HEK293T (cell line): ENCODE results near the gene LTBP1.

Source experiments
- CTCF ChIA-PET: fragments of 350-600 bp; formaldehyde crosslinking; extraction: SDS; loops from one replicate; lab custom pipeline; 2021; ENCODE audit warnings: antibody characterized with exemption, inconsistent platforms; lab: Yijun Ruan, JAX
- POLR2A ChIA-PET: fragments of 350-600 bp; formaldehyde crosslinking; extraction: SDS; loops from one replicate; lab custom pipeline; 2020; ENCODE audit warnings: antibody characterized with exemption, inconsistent platforms; lab: Yijun Ruan, JAX
- DNase-seq: peaks from one replicate; pipeline ENCODE4 v3.0.0; 2012; ENCODE audit warnings: mixed read lengths; ENCODE audit errors: extremely low spot score
- ARNT ChIP-seq: fragments of 450-650 bp; IDR thresholded peaks from 2 replicates; pipeline ENCODE4 v1.6.1; 2017; ENCODE audit warnings: mild to moderate bottlenecking
- BHLHE40 ChIP-seq: fragments of 450-650 bp; IDR thresholded peaks from 2 replicates; pipeline ENCODE4 v1.6.1; 2016; ENCODE audit warnings: mild to moderate bottlenecking, moderate library complexity, borderline replicate concordance
- CTBP1 ChIP-seq: fragments of 450-650 bp; IDR thresholded peaks from 2 replicates; pipeline ENCODE4 v1.6.1; 2016; ENCODE audit warnings: borderline replicate concordance
- ELF4 ChIP-seq: fragments of 450-650 bp; IDR thresholded peaks from 2 replicates; pipeline ENCODE4 v1.6.1; 2017; ENCODE audit warnings: antibody characterized with exemption
- FOXA1 ChIP-seq: fragments of 450-650 bp; IDR thresholded peaks from 2 replicates; pipeline ENCODE4 v1.6.1; 2016; ENCODE audit warnings: mild to moderate bottlenecking
- FOXK2 ChIP-seq: fragments of 450-650 bp; IDR thresholded peaks from 2 replicates; pipeline ENCODE4 v1.6.1; 2016; ENCODE audit warnings: mild to moderate bottlenecking
- FOXM1 ChIP-seq: fragments of 450-650 bp; IDR thresholded peaks from 2 replicates; pipeline ENCODE4 v1.6.1; 2017; ENCODE audit warnings: mild to moderate bottlenecking, borderline replicate concordance
- HDGF ChIP-seq: fragments of 450-650 bp; IDR thresholded peaks from 2 replicates; pipeline ENCODE4 v1.6.1; 2017; ENCODE audit warnings: antibody characterized with exemption, borderline replicate concordance
- L3MBTL2 ChIP-seq: fragments of 450-650 bp; conservative IDR thresholded peaks from 2 replicates; pipeline ENCODE4 v1.6.1; 2016; ENCODE audit warnings: mild to moderate bottlenecking
- LEF1 ChIP-seq: fragments of 450-650 bp; IDR thresholded peaks from 2 replicates; pipeline ENCODE4 v1.6.1; 2017; ENCODE audit warnings: mild to moderate bottlenecking, borderline replicate concordance
- NFRKB ChIP-seq: fragments of 450-650 bp; IDR thresholded peaks from 2 replicates; pipeline ENCODE4 v1.6.1; 2016; ENCODE audit warnings: mild to moderate bottlenecking, moderate library complexity
- SP1 ChIP-seq: fragments of 450-650 bp; IDR thresholded peaks from 2 replicates; pipeline ENCODE4 v1.6.1; 2017
- SUZ12 ChIP-seq: fragments of 450-650 bp; IDR thresholded peaks from 2 replicates; pipeline ENCODE4 v1.6.1; 2016; ENCODE audit warnings: mild to moderate bottlenecking
- TARDBP ChIP-seq: fragments of 450-650 bp; IDR thresholded peaks from 2 replicates; pipeline ENCODE4 v1.6.1; 2016
- ZNF384 ChIP-seq: fragments of 450-650 bp; IDR thresholded peaks from 2 replicates; pipeline ENCODE4 v1.6.1; 2016
- TF ChIP-seq, protein P1 (sequence below): fragments of 450-650 bp; IDR thresholded peaks from 2 replicates; pipeline ENCODE4 v1.6.1; 2016

The LTBP1 gene

DNA sequence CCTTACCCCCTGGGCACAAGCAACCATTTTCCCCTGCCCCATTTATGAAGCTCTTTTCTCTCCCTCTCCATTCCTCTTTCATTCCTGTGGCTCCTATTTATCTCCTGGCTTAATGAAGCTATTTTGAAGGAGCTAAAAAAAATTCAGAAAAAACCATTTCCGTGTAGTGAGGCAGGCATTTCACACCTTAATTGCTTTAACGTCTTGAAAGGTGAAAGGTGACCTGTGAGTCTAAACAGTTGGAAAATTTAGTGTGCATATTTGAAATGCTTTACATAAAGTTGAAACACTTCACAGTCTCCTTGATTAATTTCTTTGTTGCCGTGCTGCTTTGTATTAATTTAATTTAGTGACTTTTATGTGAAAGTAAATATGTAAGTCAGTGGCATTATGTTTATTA, 83.6 kb downstream of the LTBP1 start:
- CTCF ChIA-PET = no interaction called here
- POLR2A ChIA-PET = no interaction called here
- DNase-seq = no peak
- TF ChIP-seq BHLHE40 = no peak
- TF ChIP-seq CTBP1 = no peak
- TF ChIP-seq FOXM1 = no peak
- TF ChIP-seq NFRKB = no peak
- TF ChIP-seq LEF1 = no peak
- no peak for TF ChIP-seq HDGF
- no peak for TF ChIP-seq TARDBP
- TF ChIP-seq SP1 = no peak
- TF ChIP-seq FOXK2 = no peak
- TF ChIP-seq FOXA1 = no peak
- TF ChIP-seq ELF4 = no peak
- TF ChIP-seq ZNF384 = no peak
- TF ChIP-seq SUZ12 = no peak
- TF ChIP-seq, protein P1, sequence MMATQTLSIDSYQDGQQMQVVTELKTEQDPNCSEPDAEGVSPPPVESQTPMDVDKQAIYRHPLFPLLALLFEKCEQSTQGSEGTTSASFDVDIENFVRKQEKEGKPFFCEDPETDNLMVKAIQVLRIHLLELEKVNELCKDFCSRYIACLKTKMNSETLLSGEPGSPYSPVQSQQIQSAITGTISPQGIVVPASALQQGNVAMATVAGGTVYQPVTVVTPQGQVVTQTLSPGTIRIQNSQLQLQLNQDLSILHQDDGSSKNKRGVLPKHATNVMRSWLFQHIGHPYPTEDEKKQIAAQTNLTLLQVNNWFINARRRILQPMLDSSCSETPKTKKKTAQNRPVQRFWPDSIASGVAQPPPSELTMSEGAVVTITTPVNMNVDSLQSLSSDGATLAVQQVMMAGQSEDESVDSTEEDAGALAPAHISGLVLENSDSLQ = no peak
- no peak for TF ChIP-seq L3MBTL2

DNA sequence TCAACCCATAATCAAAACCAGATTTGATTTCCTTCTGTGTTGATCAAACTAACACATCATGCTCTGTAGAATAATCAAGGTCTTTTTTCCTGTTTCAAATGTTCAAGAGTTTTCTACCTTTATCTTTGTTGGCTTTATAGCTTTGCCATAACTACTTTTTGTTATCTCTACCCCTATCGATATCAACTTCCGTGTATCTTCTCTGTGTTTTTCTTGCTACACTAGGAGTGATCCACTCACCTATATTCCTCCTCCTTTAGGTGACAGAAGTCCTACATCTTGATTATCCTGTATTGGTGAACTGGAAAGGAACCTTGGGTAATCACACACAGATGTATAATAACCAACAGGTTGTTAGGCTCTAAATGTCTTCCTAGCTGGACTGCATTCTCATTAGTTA, 85.5 kb downstream of the LTBP1 start:
- no peak for TF ChIP-seq ZNF384
- no peak for TF ChIP-seq FOXM1
- TF ChIP-seq FOXA1 = no peak
- TF ChIP-seq SP1 = no peak
- no peak for TF ChIP-seq LEF1
- no peak for TF ChIP-seq SUZ12
- TF ChIP-seq L3MBTL2 = no peak
- no peak for TF ChIP-seq ELF4
- no peak for TF ChIP-seq ARNT
- DNase-seq = no peak
- ChIA-PET POLR2A (no interaction called here), CTCF (no interaction called here)

DNA sequence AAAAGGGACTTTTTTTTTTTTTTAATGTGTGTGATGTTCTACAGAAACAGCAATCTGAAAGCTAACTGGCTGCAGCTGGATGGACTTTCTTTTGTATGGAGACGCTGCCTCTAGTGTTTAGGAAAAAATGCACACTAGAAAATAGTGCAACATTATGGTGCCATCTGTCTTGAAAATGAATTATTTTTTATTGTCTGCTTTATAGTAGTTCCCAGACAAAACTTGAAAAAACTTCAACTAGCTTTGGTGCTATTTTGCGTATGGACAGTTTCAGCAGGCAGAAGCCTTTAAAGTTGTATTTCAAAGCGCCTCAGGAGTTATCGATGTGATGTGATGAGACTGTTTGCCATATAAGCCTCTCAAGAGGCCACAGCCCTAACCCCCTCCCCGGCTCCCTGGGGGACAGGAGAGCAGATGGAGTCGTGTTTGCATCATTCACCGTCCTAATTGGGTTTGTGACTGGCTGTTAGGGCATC, 86.9 kb downstream of the LTBP1 start:
- no peak for DNase-seq
- POLR2A ChIA-PET = no interaction called here
- no peak for TF ChIP-seq FOXK2
- TF ChIP-seq, protein P1 = 0 out of 2 replicates have a peak, but pooled peaks have one; percentile 8
- CTCF ChIA-PET = interaction anchor here (1.0 to 1.3 kb wide), 2 partner anchors 12 to 36 kb away, joined by 3 read pairs; no protein-coding TSS in a partner anchor

DNA sequence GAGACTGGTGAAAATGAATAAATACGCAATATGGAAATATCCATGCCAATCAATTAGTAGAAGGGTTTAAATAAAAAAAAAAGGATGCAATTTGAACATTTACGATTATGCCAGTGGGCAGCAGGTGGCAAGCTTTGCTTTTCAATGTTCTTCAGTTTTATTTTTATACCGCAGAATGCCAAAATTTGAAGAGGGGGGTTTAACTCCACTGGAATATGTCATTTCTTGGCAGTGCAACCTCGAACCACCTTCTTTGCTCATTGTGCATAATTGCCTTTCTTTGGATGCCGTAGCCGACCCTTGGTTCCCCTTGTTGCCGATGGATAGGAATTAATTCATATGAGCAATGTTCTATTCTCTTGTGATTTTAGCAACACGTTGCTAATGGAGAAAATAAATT, 88.0 kb downstream of the LTBP1 start:
- CTCF ChIA-PET = no interaction called here
- TF ChIP-seq SP1 = no peak
- no peak for TF ChIP-seq HDGF
- TF ChIP-seq ARNT = no peak
- no peak for TF ChIP-seq FOXA1
- DNase-seq = no peak
- POLR2A ChIA-PET = no interaction called here

DNA sequence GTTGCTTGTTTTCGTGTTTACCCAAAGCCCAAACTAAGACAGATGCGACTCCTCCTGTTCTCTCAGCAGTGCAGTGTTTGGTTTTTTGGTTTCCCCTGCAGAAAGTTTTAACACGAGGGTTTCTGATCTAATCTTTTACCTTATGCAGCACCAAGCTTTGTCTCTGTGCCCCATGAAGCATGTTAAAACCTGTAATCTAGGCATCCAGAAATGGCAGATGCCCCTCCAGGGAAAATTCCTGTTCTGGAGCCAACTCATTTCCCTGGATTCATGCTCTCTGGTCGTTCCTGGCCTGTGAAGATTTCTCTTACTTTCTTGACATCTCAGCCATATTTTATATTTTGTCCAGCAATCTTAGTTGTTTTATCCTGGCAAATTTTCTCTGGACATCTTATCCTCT, 91.5 kb downstream of the LTBP1 start:
- ChIA-PET CTCF (no interaction called here), POLR2A (no interaction called here)
- TF ChIP-seq SUZ12 (no peak), FOXM1 (no peak)
- DNase-seq = no peak

DNA sequence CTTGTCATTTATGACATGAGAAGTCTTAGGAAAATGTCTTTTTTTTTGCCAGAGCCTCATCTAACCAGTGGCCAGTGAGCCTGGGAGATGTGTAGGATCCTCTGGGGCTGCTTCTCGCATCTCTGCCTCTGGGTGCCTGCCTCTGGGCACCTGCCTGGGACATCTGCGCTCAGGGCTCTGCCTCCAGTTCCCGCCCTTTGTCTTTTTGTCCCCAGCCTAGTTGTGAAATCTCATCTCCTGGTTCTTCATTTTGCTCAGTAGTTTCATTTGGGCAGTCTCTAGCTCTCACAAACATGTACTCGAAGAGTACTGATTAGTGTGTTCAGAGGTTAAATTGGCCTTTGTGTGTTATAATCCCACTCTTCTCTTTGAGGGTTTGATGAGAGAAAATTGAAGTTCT, 92.0 kb downstream of the LTBP1 start:
- ChIA-PET POLR2A (no interaction called here), CTCF (no interaction called here)
- no peak for DNase-seq
- TF ChIP-seq ZNF384 (no peak), FOXA1 (no peak), TARDBP (no peak), ELF4 (no peak), BHLHE40 (no peak), CTBP1 (no peak), ARNT (no peak), SP1 (no peak), SUZ12 (no peak), L3MBTL2 (no peak), FOXK2 (no peak)
- TF ChIP-seq, protein P1 = no peak

DNA sequence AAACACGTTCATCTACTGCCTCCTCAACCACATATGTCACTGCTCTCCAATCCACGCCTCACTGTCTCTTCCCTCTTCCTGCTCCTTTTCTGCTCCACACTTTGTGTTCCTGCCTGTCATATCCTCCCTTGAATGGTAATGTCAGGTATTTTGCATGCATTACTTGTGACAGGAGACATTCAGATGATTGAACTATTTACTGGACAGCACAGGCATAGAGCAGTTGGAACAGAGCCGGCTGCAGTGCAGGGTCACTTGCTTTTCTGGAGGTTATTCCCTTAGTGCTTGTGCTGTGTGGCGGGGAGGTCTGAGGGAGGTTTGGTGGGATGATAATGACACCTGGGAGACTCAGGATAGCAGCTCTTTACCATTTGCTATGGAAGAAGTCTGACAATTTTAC, 93.8 kb downstream of the LTBP1 start:
- no peak for DNase-seq
- no peak for TF ChIP-seq FOXM1
- no peak for TF ChIP-seq ARNT
- no peak for TF ChIP-seq LEF1
- no peak for TF ChIP-seq FOXA1
- TF ChIP-seq L3MBTL2 = no peak
- TF ChIP-seq CTBP1 = no peak
- no peak for TF ChIP-seq NFRKB
- no peak for TF ChIP-seq SUZ12
- TF ChIP-seq SP1 = no peak
- TF ChIP-seq HDGF = no peak
- TF ChIP-seq FOXK2 = no peak
- TF ChIP-seq BHLHE40 = no peak
- TF ChIP-seq TARDBP = no peak
- TF ChIP-seq ZNF384 = no peak
- TF ChIP-seq, protein P1 = no peak
- no peak for TF ChIP-seq ELF4
- ChIA-PET POLR2A (no interaction called here), CTCF (no interaction called here)
